K562 (cell line): Measurements from ENCODE around the gene SHH. TPM values are rescaled to one million over a fixed set of nuclear protein-coding genes. Genes with fewer than 3 reads are reported as not detected.

ENCODE experiments used
- ATAC-seq: fragments of 200-7000 bp; cut with Tn5 transposase; 3 replicates; pipeline ENCODE4 v1.9.1; 2020; ENCODE audit warnings: moderate library complexity
- BruUV-seq: library from RNA; stranded (reverse); fragments of 400-500 nt; replicated peaks from 2 replicates; lab custom pipeline; 2021; lab: Mats Ljungman, UMichigan
- CTCF ChIA-PET: fragments of 300-600 bp; formaldehyde crosslinking; extraction: SDS; loops from one replicate; lab custom pipeline; 2021; ENCODE audit warnings: low intra/inter-chr PET ratio; lab: Yijun Ruan, JAX
- POLR2A ChIA-PET: fragments of 300-600, 350-650 bp; sonication (Branson Sonifier 250); formaldehyde crosslinking; extraction: SDS; loops from one replicate; lab custom pipeline; 2021; ENCODE audit warnings: antibody characterized with exemption, inconsistent platforms; lab: Yijun Ruan, JAX
- DNase-seq, 4 experiments: peaks; one replicate each; pipeline versions ENCODE4 v3.0.0 to v3.0.0-alpha.2; 2011 to 2018; ENCODE audit warnings: low spot score in 3 of 4, mixed read lengths in 3 of 4; ENCODE audit errors: extremely low read depth in 1 of 4
- FAIRE-seq: peaks from 2 replicates; lab custom pipeline; 2011; peaks lifted over from hg19 to GRCh38; lab: Jason Lieb, UNC
- H2AFZ ChIP-seq: 2 replicates; pipeline ENCODE4 v1.6.0; 2011; ENCODE audit warnings: low read depth, low read length, control low read depth, inconsistent platforms
- H3K27ac ChIP-seq: fragments of 200-600 bp; 3 replicates; pipeline ENCODE4 v1.8.0; 2011; ENCODE audit warnings: low read depth, mild to moderate bottlenecking, control low read depth, inconsistent platforms, low read length, moderate library complexity, mixed read lengths; ENCODE audit errors: extremely low read depth
- H3K27me3 ChIP-seq, 2 experiments: fragments of 300-600 bp in 1 of 2; 2 replicates in 1 of 2; 3 replicates in 1 of 2; pipeline versions ENCODE4 v1.6.0 to v1.8.0; 2011; ENCODE audit warnings: inconsistent platforms in 2 of 2, low read length in 2 of 2, mild to moderate bottlenecking in 1 of 2, mixed read lengths in 1 of 2, moderate library complexity in 1 of 2; ENCODE audit not compliant: control insufficient read depth in 2 of 2, insufficient read depth in 2 of 2
- H3K36me3 ChIP-seq: fragments of 300-600 bp; 3 replicates; pipeline ENCODE4 v1.8.0; 2011; ENCODE audit warnings: mild to moderate bottlenecking, low read length, inconsistent platforms; ENCODE audit not compliant: control insufficient read depth, insufficient read depth
- H3K4me1 ChIP-seq, 2 experiments: fragments of 200-600 bp in 1 of 2; replicated peaks in 1 of 2; 2 replicates in 1 of 2; 3 replicates in 1 of 2; pipeline versions ENCODE4 v1.5.1 to v1.8.0; 2011; ENCODE audit warnings: inconsistent platforms in 2 of 2, low read length in 2 of 2, mild to moderate bottlenecking in 1 of 2, mixed read lengths in 1 of 2, moderate library complexity in 1 of 2; ENCODE audit not compliant: control insufficient read depth in 2 of 2, insufficient read depth in 2 of 2
- H3K4me2 ChIP-seq: 2 replicates; pipeline ENCODE4 v1.6.1; 2011; ENCODE audit warnings: low read length, control low read depth, inconsistent platforms, mixed read lengths; ENCODE audit not compliant: insufficient read depth
- H3K4me3 ChIP-seq: fragments of 200-600 bp; sonication (generic), shearing (Covaris generic); 2 replicates; pipeline ENCODE4 v1.5.1; 2016; ENCODE audit warnings: control low read depth, inconsistent platforms
- H3K79me2 ChIP-seq: fragments of 200-600 bp; 3 replicates; pipeline ENCODE4 v1.8.0; 2011; ENCODE audit warnings: low read length, inconsistent platforms; ENCODE audit not compliant: control insufficient read depth, insufficient read depth
- H3K9ac ChIP-seq, 2 experiments: 2 replicates each; pipeline versions ENCODE4 v1.6.0 to v1.6.1; 2011; ENCODE audit warnings: low read depth in 2 of 2, low read length in 2 of 2, control low read depth in 1 of 2, inconsistent platforms in 1 of 2, mild to moderate bottlenecking in 1 of 2, mixed read lengths in 1 of 2; ENCODE audit not compliant: insufficient read depth in 1 of 2
- H3K9me1 ChIP-seq: one replicate; pipeline ENCODE4 v1.6.0; 2011; ENCODE audit warnings: inconsistent platforms, mild to moderate bottlenecking, low read length, moderate library complexity; ENCODE audit not compliant: control insufficient read depth, insufficient read depth
- H3K9me3 ChIP-seq: replicated peaks from 2 replicates; pipeline ENCODE4 v1.5.1; 2011; ENCODE audit warnings: low read depth, low read length, inconsistent platforms; ENCODE audit not compliant: control insufficient read depth, insufficient read depth
- H4K20me1 ChIP-seq: replicated peaks from 2 replicates; pipeline ENCODE4 v1.6.1; 2011; ENCODE audit warnings: low read length, inconsistent platforms, mixed read lengths; ENCODE audit not compliant: control insufficient read depth, insufficient read depth
- ELF1 ChIP-seq: fragments of 200-800 bp; sonication (Bioruptor generic); IDR thresholded peaks from 2 replicates; pipeline ENCODE4 v1.6.1; 2016; ENCODE audit warnings: missing genetic modification characterization, missing compliant biosample characterization
- ETV1 ChIP-seq: fragments of 450-650 bp; conservative IDR thresholded peaks from 2 replicates; pipeline ENCODE4 v1.6.1; 2016; ENCODE audit warnings: missing genetic modification characterization, control low read depth, low read depth, missing compliant biosample characterization
- HDAC1 ChIP-seq, 2 experiments: fragments of 450-650 bp; IDR thresholded peaks; 2 replicates each; pipeline ENCODE4 v1.6.1; 2016 to 2017; ENCODE audit warnings: inconsistent platforms in 1 of 2, mild to moderate bottlenecking in 1 of 2, moderate library complexity in 1 of 2
- JUND ChIP-seq, 2 experiments: IDR thresholded peaks; 2 replicates in 1 of 2; 3 replicates in 1 of 2; pipeline ENCODE4 v1.6.1; 2011; ENCODE audit warnings: borderline replicate concordance in 2 of 2, low read depth in 2 of 2, low read length in 2 of 2, improper control_type of control experiment in 1 of 2, missing biosample characterization in 1 of 2, missing genetic modification characterization in 1 of 2, missing genetic modification reagents in 1 of 2
- MAZ ChIP-seq, 2 experiments: fragments of 450-650 bp in 1 of 2; sonication (generic) in 1 of 2; formaldehyde crosslinking; IDR thresholded peaks in 1 of 2; conservative IDR thresholded peaks in 1 of 2; 2 replicates each; pipeline versions ENCODE4 v1.4.0 to v1.5.0; 2020; ENCODE audit warnings: mild to moderate bottlenecking in 1 of 2, missing genetic modification reagents in 1 of 2
- MYNN ChIP-seq, 2 experiments: sonication (generic); formaldehyde crosslinking in 1 of 2; IDR thresholded peaks; 2 replicates each; pipeline versions ENCODE4 v1.5.0 to v1.6.1; 2016 to 2020; ENCODE audit warnings: antibody characterized with exemption in 1 of 2, missing genetic modification reagents in 1 of 2
- NBN ChIP-seq: fragments of 450-650 bp; IDR thresholded peaks from 2 replicates; pipeline ENCODE4 v1.6.1; 2016; ENCODE audit warnings: low read depth, mild to moderate bottlenecking
- POLR2H ChIP-seq: IDR thresholded peaks from 2 replicates; pipeline ENCODE4 v1.6.1; 2016; ENCODE audit warnings: missing genetic modification characterization, low read depth, mild to moderate bottlenecking, control low read depth, missing compliant biosample characterization, moderate library complexity
- RB1 ChIP-seq: fragments of 450-650 bp; IDR thresholded peaks from 2 replicates; pipeline ENCODE4 v1.6.1; 2017; ENCODE audit warnings: low read depth, mild to moderate bottlenecking
- RCOR1 ChIP-seq, 2 experiments: IDR thresholded peaks; 2 replicates each; pipeline ENCODE4 v1.6.1; 2012; ENCODE audit warnings: low read depth in 2 of 2, low read length in 2 of 2, borderline replicate concordance in 1 of 2, improper control_type of control experiment in 1 of 2
- SMC3 ChIP-seq: conservative IDR thresholded peaks from 2 replicates; pipeline ENCODE4 v1.6.1; 2011; ENCODE audit warnings: low read depth, low read length, improper control_type of control experiment; ENCODE audit not compliant: insufficient read depth
- SP1 ChIP-seq: sonication (generic); formaldehyde crosslinking; IDR thresholded peaks from 2 replicates; pipeline ENCODE4 v1.8.1; 2022; ENCODE audit warnings: mild to moderate bottlenecking, missing genetic modification reagents
- TAL1 ChIP-seq: fragments of 450-650 bp; IDR thresholded peaks from 2 replicates; pipeline ENCODE4 v1.6.1; 2016; ENCODE audit warnings: mild to moderate bottlenecking
- TARDBP ChIP-seq: fragments of 450-650 bp; IDR thresholded peaks from 2 replicates; pipeline ENCODE4 v1.6.1; 2016
- YY1 ChIP-seq, 3 experiments: IDR thresholded peaks; 2 replicates each; pipeline ENCODE4 v1.6.1; 2011; ENCODE audit warnings: low read length in 2 of 3, mild to moderate bottlenecking in 2 of 3, moderate library complexity in 2 of 3, borderline replicate concordance in 1 of 3, control low read depth in 1 of 3, low read depth in 1 of 3; ENCODE audit not compliant: insufficient read depth in 3 of 3, insufficient replicate concordance in 2 of 3, control insufficient read depth in 1 of 3, insufficient read length in 1 of 3; ENCODE audit errors: extremely low read depth in 1 of 3
- ZNF79 ChIP-seq: fragments of 250-450 bp; sonication (Bioruptor Pico); IDR thresholded peaks from 2 replicates; pipeline ENCODE4 v1.4.0; 2020; ENCODE audit warnings: low read depth, mild to moderate bottlenecking, moderate library complexity
- WGBS: fragments of 100-300 bp; shearing (Covaris generic); methylation state at CpG from one replicate; pipeline ENCODE4 v1.1.6; 2016; ENCODE audit warnings: low coverage, mixed read lengths; ENCODE audit not compliant: insufficient coverage; ENCODE audit errors: missing lambda C conversion rate; 5-methylcytosine and 5-hydroxymethylcytosine counted together
- in situ Hi-C: fragments of 300-500 bp; cut with MboI; formaldehyde crosslinking; loops from 4 replicates; pipeline ENCODE4 v1.15.0; 2018; ENCODE audit warnings: inconsistent platforms, mixed read lengths
- intact Hi-C: fragments of 100-400 bp; cut with micrococcal nuclease; formaldehyde crosslinking; loops from 2 replicates; pipeline ENCODE4 v1.14.2; 2022
- polyA plus RNA-seq, 8 experiments: library from polyadenylated mRNA; depleted of rRNA in 4 of 8; stranded (reverse) in 5 of 8; unstranded in 3 of 8; fragments of >200 nt; fragmentation: Nextera tagmentation in 2 of 8; fragmentation: Illumina TruSeq in 1 of 8; extraction: Ambion mirVana in 2 of 8; extraction: Trizol in 1 of 8; gene quantifications; 2 replicates each; pipeline versions ENCODE4 v1.2.1 to v1.2.3, GENCODE V29; 2011 to 2014; ENCODE audit warnings: inconsistent platforms in 1 of 8, missing spikeins in 1 of 8
- total RNA-seq, 7 experiments: library from RNA; depleted of rRNA in 6 of 7; stranded (reverse); fragments of >200 nt in 6 of 7; fragmentation: Illumina TruSeq in 2 of 7; extraction: Trizol in 2 of 7; gene quantifications; 2 replicates each; pipeline versions ENCODE4 v1.2.1 to v1.2.3, GENCODE V29; 2011 to 2021; ENCODE audit warnings: low replicate concordance in 1 of 7
- TF ChIP-seq, protein P1 (sequence below), 3 experiments: IDR thresholded peaks in 2 of 3; conservative IDR thresholded peaks in 1 of 3; 2 replicates each; pipeline ENCODE4 v1.5.1; 2011 to 2012; ENCODE audit warnings: low read length in 3 of 3, mild to moderate bottlenecking in 3 of 3, control low read depth in 2 of 3, improper control_type of control experiment in 1 of 3, inconsistent platforms in 1 of 3, low read depth in 1 of 3, mixed read lengths in 1 of 3, moderate library complexity in 1 of 3; ENCODE audit not compliant: insufficient read depth in 2 of 3

The SHH gene
- total and polyA plus RNA-seq, 9 of the 15 experiments (the other 6 are each of a cell fraction or from before 2014, with no cell fraction given): 0.09 TPM; not detected in 8

DNA sequence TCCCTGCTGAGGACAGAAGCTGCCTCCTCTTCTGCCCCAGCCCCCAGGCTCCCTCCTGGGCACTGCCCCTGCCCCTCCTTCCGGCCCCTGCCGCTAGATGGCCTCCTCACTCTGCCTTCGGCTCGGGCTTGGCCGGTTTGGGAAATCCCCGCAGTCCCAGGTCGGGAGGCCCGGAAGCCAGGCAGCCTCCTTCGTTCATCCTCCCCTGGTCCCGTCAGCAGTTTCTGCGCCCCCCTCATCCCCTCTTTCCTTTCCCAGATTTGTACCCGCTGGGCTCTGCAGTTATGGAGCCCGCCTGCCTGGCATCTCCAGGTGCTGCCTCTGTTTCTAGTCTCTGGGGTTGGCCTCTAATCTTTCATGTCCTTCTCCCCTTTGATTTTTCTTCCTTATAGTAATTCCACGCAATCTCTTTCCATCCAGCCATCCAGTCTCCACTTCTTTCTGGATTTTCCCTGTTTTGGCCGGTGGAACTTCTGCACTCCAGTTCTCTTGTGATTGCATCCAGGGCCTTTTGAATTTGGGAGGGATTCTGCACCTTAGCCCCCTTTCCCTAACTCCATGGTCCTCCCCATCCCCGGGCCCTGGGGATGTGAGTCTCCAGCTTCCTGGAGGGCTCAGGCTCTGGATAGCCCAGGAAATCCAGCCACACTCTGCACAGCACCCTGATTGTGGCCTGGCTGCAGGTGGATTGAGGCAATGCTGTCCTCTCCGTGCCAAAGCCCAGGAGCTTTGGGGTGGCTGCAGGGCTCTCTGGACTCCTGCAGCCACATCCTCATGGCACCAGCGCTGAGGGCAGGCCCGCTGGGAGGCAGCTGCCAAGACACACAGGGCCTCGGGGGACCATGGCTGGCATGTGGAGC is 3.3 kb upstream of the SHH start:
- ChIA-PET POLR2A (no interaction called here), CTCF (interaction anchor here (0.5 to 1.6 kb wide), 4 partner anchors 658 to 1619 kb away, joined by 3 to 8 read pairs (median 5); no protein-coding TSS in a partner anchor)
- peaks cover 13% of the 10 kb centered on the region for H4K20me1 ChIP-seq
- H3K9ac ChIP-seq: no peak overlapping the region
- in situ Hi-C loops: loop anchor here (10.0 kb wide), 2 partner anchors 659 to 999 kb away; no protein-coding TSS in a partner anchor
- no peak overlapping the region for H3K4me2 ChIP-seq
- under 1% methylated on average over 20 of the region's 20 CpGs for WGBS
- H2AFZ ChIP-seq: no peak overlapping the region
- intact Hi-C loops: loop anchor here (5.0 kb wide), 1 partner anchor 657 kb away; no protein-coding TSS in a partner anchor
- H3K36me3 ChIP-seq: no peaks in the 10 kb centered on the region
- no peaks in the 10 kb centered on the region for H3K9me1 ChIP-seq
- DNase-seq (peak; percentile 64 to 85 (median 81)), FAIRE-seq (no peak), ATAC-seq (peak; percentile 94)
- no peaks in the 10 kb centered on the region for H3K9me3 ChIP-seq
- H3K27ac ChIP-seq: no peak overlapping the region
- no peak overlapping the region for H3K4me3 ChIP-seq
- H3K4me1 ChIP-seq: peaks cover 0 to 13% of the 10 kb centered on the region in 2 experiments; a peak in 1 of 5 replicates
- peaks cover 47 to 87% of the 10 kb centered on the region in 2 experiments for H3K27me3 ChIP-seq
- no peaks in the 10 kb centered on the region for H3K79me2 ChIP-seq
- no TSS peak for BruUV-seq
- TF ChIP-seq RCOR1 (IDR thresholded peaks at IDR 0.05; ENCODE audit: borderline replicate concordance in 1 of 2, low read depth in 2 of 2, low read length in 2 of 2): 0 out of 4 replicates have a peak, but pooled peaks of 1 of the 2 experiments have one; percentile 39
- 0 out of 2 replicates have a peak, but pooled peaks have one; percentile 22 for TF ChIP-seq ELF1 (tag)
- no peak for TF ChIP-seq SP1 (CRISPR knock-in tag)
- TF ChIP-seq YY1 (IDR thresholded peaks at IDR 0.05; ENCODE audit: borderline replicate concordance in 1 of 3, control insufficient read depth in 1 of 3, extremely low read depth in 1 of 3, insufficient read depth in 3 of 3, insufficient read length in 1 of 3, insufficient replicate concordance in 2 of 3, low read depth in 1 of 3, low read length in 2 of 3): peak in 1 of 3 experiments; percentile 11
- no peak for TF ChIP-seq ZNF79 (CRISPR knock-in tag)
- peak; percentile 42; the same call in 1 of the 2 replicates for TF ChIP-seq RB1
- TF ChIP-seq ETV1: 0 out of 2 replicates have a peak, but pooled peaks have one; percentile 15
- 0 out of 2 replicates have a peak, but pooled peaks have one; percentile 58 for TF ChIP-seq MYNN (IDR thresholded peaks at IDR 0.05)
- no peak for TF ChIP-seq MYNN (CRISPR knock-in tag; IDR thresholded peaks at IDR 0.05)
- TF ChIP-seq HDAC1 (IDR thresholded peaks at IDR 0.05): 0 out of 4 replicates have a peak, but pooled peaks of 1 of the 2 experiments have one; percentile 12
- 0 out of 2 replicates have a peak, but pooled peaks have one; percentile 31 for TF ChIP-seq TARDBP
- TF ChIP-seq TAL1: no peak
- TF ChIP-seq JUND (IDR thresholded peaks at IDR 0.05; ENCODE audit: borderline replicate concordance, low read depth, low read length): no peak
- no peak for TF ChIP-seq JUND (tag; IDR thresholded peaks at IDR 0.05; ENCODE audit: borderline replicate concordance, low read depth, low read length)
- peak; percentile 63 for TF ChIP-seq SMC3
- no peak for TF ChIP-seq POLR2H (tag)
- TF ChIP-seq MAZ (CRISPR knock-in tag; conservative IDR thresholded peaks at IDR 0.05 in 1 of 2, IDR thresholded peaks at IDR 0.05 in 1 of 2): peak in 1 of 2 experiments; percentile 78; a peak in 2 of 4 replicates
- TF ChIP-seq NBN: no peak
- TF ChIP-seq, protein P1, sequence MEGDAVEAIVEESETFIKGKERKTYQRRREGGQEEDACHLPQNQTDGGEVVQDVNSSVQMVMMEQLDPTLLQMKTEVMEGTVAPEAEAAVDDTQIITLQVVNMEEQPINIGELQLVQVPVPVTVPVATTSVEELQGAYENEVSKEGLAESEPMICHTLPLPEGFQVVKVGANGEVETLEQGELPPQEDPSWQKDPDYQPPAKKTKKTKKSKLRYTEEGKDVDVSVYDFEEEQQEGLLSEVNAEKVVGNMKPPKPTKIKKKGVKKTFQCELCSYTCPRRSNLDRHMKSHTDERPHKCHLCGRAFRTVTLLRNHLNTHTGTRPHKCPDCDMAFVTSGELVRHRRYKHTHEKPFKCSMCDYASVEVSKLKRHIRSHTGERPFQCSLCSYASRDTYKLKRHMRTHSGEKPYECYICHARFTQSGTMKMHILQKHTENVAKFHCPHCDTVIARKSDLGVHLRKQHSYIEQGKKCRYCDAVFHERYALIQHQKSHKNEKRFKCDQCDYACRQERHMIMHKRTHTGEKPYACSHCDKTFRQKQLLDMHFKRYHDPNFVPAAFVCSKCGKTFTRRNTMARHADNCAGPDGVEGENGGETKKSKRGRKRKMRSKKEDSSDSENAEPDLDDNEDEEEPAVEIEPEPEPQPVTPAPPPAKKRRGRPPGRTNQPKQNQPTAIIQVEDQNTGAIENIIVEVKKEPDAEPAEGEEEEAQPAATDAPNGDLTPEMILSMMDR (IDR thresholded peaks at IDR 0.05 in 2 of 3, conservative IDR thresholded peaks at IDR 0.05 in 1 of 3; ENCODE audit: insufficient read depth in 2 of 3, low read depth in 1 of 3, low read length in 3 of 3): peak; percentile 72 to 89 (median 81)
